Activated T-cell treated with anti-CD3 and anti-CD28 coated beads, Interleukin-2, amount 50 U/mL, for 24 hours (primary cell): Measurements from ENCODE around the gene LSM10.

Source experiments
- DNase-seq: peaks from one replicate; pipeline ENCODE4 v3.0.0-alpha.2; 2020
- H3K27ac Mint-ChIP-seq: 2 replicates; pipeline ENCODE4 v1.8.0; 2020; ENCODE audit warnings: mild to moderate bottlenecking, mixed read lengths
- H3K27me3 Mint-ChIP-seq: 2 replicates; pipeline ENCODE4 v1.8.0; 2020; ENCODE audit warnings: mixed read lengths
- H3K36me3 Mint-ChIP-seq: 2 replicates; pipeline ENCODE4 v1.8.0; 2020; ENCODE audit warnings: low read depth, mixed read lengths
- H3K4me1 Mint-ChIP-seq: 2 replicates; pipeline ENCODE4 v1.8.0; 2020; ENCODE audit warnings: low read depth, mixed read lengths
- H3K4me3 Mint-ChIP-seq: 2 replicates; pipeline ENCODE4 v1.8.0; 2020; ENCODE audit warnings: mild to moderate bottlenecking, moderate library complexity, mixed read lengths
- H3K9me3 Mint-ChIP-seq: 2 replicates; pipeline ENCODE4 v1.8.0; 2020; ENCODE audit warnings: mixed read lengths

The LSM10 gene

GRCh38 chr1:36397378-36398230, at the start of gene LSM10:
Gene LSM10 (minus strand): TSS chr1:36397908. CDS start chr1:36394129, 3,779 bp downstream.
- H3K9me3 Mint-ChIP-seq: no peaks in the 10 kb centered on the region
- peak; percentile 93 for DNase-seq
- H3K4me1 Mint-ChIP-seq: peaks cover 50% of the 10 kb centered on the region
- peak within 1 kb of the TSS; percentile 99 for H3K27ac Mint-ChIP-seq
- H3K4me3 Mint-ChIP-seq: peak within 1 kb of the TSS; percentile 98
- no peaks in the 10 kb centered on the region for H3K27me3 Mint-ChIP-seq
- H3K36me3 Mint-ChIP-seq: peaks cover 41% of the 10 kb centered on the region

- no peak for DNase-seq
- Mint-ChIP-seq H3K36me3 (no peaks in the 10 kb centered on the region), H3K9me3 (no peaks in the 10 kb centered on the region), H3K27ac (no peak overlapping the region), H3K4me3 (no peak overlapping the region), H3K27me3 (no peaks in the 10 kb centered on the region), H3K4me1 (peaks cover 16% of the 10 kb centered on the region)
These were observed 49.7 kb upstream of the LSM10 start for GRCh38 chr1:36447450-36447849.

DNA sequence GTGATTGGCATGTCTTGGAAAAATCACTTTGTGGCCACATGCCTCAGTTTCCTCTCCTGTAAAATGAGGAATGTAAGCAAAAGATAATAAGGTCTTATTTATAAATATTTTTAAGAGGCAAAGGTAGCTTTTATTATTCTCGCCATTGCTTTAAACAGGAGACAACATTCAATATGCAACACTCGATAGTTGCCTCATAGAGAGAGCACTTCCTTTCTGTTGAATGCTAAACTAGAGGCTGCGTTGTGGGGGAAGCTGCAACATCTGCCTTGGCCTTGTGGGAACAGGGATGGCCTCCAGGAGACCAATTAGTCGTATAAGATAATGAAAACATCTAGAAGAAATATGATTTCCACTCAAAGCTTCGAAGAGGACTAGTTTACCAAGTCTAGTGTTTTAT, 49.0 kb upstream of the LSM10 start:
- Mint-ChIP-seq H3K4me3 (no peak overlapping the region), H3K4me1 (peaks cover 16% of the 10 kb centered on the region), H3K27me3 (no peaks in the 10 kb centered on the region), H3K27ac (no peak overlapping the region), H3K9me3 (no peaks in the 10 kb centered on the region), H3K36me3 (no peaks in the 10 kb centered on the region)
- no peak for DNase-seq

- H3K4me3 Mint-ChIP-seq: no peak overlapping the region
- H3K36me3 Mint-ChIP-seq: no peaks in the 10 kb centered on the region
- peaks cover 12% of the 10 kb centered on the region for H3K4me1 Mint-ChIP-seq
- no peak overlapping the region for H3K27ac Mint-ChIP-seq
- H3K9me3 Mint-ChIP-seq: no peaks in the 10 kb centered on the region
- no peaks in the 10 kb centered on the region for H3K27me3 Mint-ChIP-seq
- no peak for DNase-seq
These were observed 48.6 kb upstream of the LSM10 start for GRCh38 chr1:36446271-36446670.

- no peak overlapping the region for H3K27ac Mint-ChIP-seq
- H3K27me3 Mint-ChIP-seq: no peaks in the 10 kb centered on the region
- no peaks in the 10 kb centered on the region for H3K36me3 Mint-ChIP-seq
- no peak overlapping the region for H3K4me3 Mint-ChIP-seq
- DNase-seq: no peak
- peaks cover 3% of the 10 kb centered on the region for H3K4me1 Mint-ChIP-seq
- no peaks in the 10 kb centered on the region for H3K9me3 Mint-ChIP-seq
These were observed 45.6 kb upstream of the LSM10 start for GRCh38 chr1:36443297-36443696.

DNA sequence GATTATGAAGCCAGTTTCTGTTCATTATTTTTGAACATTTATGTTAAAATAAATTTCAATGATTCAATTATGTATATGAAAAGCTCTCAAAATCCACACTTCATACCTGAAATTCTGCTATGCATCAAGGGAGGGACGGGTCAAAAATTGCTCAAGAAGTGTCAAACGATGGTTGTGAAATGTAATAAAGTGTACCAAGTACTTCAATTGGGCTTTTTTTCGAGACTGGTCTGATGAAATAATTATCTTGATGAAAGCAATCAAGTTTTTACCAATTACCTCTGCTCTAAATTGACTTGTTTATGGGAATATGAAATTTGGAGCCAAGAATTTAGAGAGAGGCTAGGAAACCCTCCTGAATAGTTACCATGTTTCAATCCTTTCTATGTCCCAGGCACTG, 44.6 kb upstream of the LSM10 start:
- Mint-ChIP-seq H3K4me1 (peaks cover 3% of the 10 kb centered on the region), H3K9me3 (no peaks in the 10 kb centered on the region), H3K27me3 (no peaks in the 10 kb centered on the region), H3K4me3 (no peak overlapping the region), H3K36me3 (no peaks in the 10 kb centered on the region), H3K27ac (no peak overlapping the region)
- no peak for DNase-seq

DNA sequence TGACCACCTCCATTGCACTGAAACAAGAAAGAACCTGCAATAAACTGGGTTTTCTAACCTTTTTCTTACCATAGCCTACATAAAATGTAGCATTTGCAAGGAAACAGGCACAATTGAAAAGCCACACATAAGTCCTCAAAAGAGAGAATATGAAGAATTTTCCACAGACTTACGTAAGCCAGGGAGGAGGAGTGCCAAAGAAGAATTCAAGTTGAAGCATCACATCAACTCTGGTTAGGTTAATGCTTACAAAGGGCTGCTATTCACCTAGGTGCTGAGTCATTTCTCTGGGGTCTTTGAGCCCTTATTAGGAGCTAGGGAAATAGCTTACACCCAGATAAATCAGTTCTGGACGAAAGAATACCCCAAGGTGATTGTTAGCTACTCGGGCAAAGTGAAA, 42.9 kb upstream of the LSM10 start:
- no peak for DNase-seq
- Mint-ChIP-seq H3K4me1 (no peaks in the 10 kb centered on the region), H3K27ac (no peak overlapping the region), H3K27me3 (no peaks in the 10 kb centered on the region), H3K9me3 (no peaks in the 10 kb centered on the region), H3K4me3 (no peak overlapping the region), H3K36me3 (no peaks in the 10 kb centered on the region)

- H3K9me3 Mint-ChIP-seq: no peaks in the 10 kb centered on the region
- no peaks in the 10 kb centered on the region for H3K27me3 Mint-ChIP-seq
- H3K27ac Mint-ChIP-seq: no peak overlapping the region
- H3K4me1 Mint-ChIP-seq: no peaks in the 10 kb centered on the region
- DNase-seq: no peak
- H3K4me3 Mint-ChIP-seq: no peak overlapping the region
- H3K36me3 Mint-ChIP-seq: no peaks in the 10 kb centered on the region
These were observed 42.3 kb upstream of the LSM10 start for GRCh38 chr1:36440044-36440443.

DNA sequence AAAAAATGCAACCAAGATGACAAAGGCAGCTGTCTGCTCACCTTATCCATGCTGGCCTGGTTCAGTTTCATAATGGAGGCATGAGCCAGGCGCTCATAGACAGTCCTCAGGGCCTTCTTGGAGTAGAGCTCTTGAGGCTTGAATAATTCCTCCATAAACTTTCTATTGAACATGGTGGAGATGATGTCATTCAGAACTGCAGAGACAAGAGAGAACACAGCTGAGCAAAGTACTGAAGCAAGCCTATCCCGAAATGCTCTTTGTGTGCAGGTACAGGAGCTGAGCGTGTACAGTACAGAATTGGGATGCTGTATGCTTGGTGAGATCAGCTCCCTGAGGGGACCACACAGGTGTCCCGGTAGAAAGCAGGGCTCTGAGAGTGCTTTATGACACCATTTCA, 41.0 kb upstream of the LSM10 start:
- H3K36me3 Mint-ChIP-seq: no peaks in the 10 kb centered on the region
- no peaks in the 10 kb centered on the region for H3K27me3 Mint-ChIP-seq
- H3K4me1 Mint-ChIP-seq: no peaks in the 10 kb centered on the region
- DNase-seq: no peak
- no peaks in the 10 kb centered on the region for H3K9me3 Mint-ChIP-seq
- no peak overlapping the region for H3K27ac Mint-ChIP-seq
- no peak overlapping the region for H3K4me3 Mint-ChIP-seq

DNA sequence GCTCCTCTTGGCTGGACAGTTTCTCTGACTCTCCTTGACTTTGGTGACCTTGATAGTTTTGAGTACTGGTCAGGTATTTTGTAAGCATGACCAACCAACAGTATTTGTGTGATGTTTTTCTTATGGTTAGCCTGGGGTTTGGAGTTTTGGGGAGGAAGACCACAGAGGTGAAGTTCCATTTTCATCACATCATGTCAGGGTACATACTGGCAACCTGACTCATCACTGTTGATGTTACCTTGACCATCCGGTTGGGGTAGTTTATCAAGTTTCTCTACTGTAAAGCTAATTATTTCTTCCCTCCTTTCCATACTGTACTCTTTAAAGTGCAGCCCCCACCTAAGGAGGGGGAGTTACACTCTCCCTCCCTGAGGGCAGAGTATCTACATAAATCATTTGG, 39.1 kb upstream of the LSM10 start:
- Mint-ChIP-seq H3K27ac (no peak overlapping the region), H3K9me3 (no peaks in the 10 kb centered on the region), H3K4me1 (no peaks in the 10 kb centered on the region), H3K4me3 (no peak overlapping the region), H3K27me3 (no peaks in the 10 kb centered on the region), H3K36me3 (no peaks in the 10 kb centered on the region)
- no peak for DNase-seq

DNA sequence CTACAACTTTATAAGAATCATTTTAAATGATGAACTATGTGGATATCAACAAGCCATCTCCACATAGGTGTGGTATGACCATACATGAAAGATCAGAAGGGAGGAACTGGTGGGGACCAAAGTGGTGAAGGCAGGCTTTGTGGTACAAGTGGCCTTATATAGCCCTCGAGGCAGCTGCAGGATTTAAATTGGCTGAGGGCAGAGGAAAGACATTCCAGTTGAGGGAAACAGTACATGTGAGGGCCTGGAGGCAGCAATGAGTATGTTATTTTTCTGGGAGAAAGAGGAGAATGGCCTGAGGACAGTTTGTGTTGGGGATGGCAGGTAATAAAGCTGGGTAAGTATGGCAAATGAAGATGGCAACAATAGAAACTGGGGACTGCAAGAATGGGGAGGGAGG, 35.4 kb upstream of the LSM10 start:
- Mint-ChIP-seq H3K4me3 (no peak overlapping the region), H3K36me3 (no peaks in the 10 kb centered on the region), H3K9me3 (no peaks in the 10 kb centered on the region), H3K27me3 (no peaks in the 10 kb centered on the region), H3K4me1 (no peaks in the 10 kb centered on the region), H3K27ac (no peak overlapping the region)
- DNase-seq: no peak

DNA sequence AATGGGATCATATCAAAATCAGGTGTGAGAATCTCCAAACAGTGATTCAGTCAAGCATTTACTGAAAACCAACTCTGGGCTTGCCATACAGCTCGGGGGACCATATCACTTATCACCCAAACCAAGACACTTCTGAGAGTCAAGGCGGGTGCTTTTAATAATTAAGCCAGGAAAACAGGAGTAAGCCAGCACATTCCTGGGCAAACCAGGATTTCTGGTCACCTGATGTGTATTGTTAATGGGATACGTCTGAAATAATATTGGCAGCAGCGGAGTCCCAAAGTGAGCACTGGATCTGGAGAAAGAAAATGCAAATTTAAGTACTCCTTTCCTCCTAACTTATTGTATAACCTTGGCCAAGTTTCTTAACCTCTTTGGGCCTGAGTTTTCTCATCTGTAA, 34.9 kb upstream of the LSM10 start:
- Mint-ChIP-seq H3K4me3 (no peak overlapping the region), H3K27me3 (no peaks in the 10 kb centered on the region), H3K36me3 (no peaks in the 10 kb centered on the region), H3K27ac (no peak overlapping the region), H3K4me1 (no peaks in the 10 kb centered on the region), H3K9me3 (no peaks in the 10 kb centered on the region)
- DNase-seq: no peak

GRCh38 chr1:36425791-36426190, 28.1 kb upstream of the LSM10 start:
- no peaks in the 10 kb centered on the region for H3K9me3 Mint-ChIP-seq
- H3K4me3 Mint-ChIP-seq: no peak overlapping the region
- DNase-seq: no peak
- H3K36me3 Mint-ChIP-seq: no peaks in the 10 kb centered on the region
- no peaks in the 10 kb centered on the region for H3K27me3 Mint-ChIP-seq
- H3K4me1 Mint-ChIP-seq: peaks cover 13% of the 10 kb centered on the region
- no peak overlapping the region for H3K27ac Mint-ChIP-seq

GRCh38 chr1:36421649-36422048, 23.9 kb upstream of the LSM10 start:
- Mint-ChIP-seq H3K4me1 (peaks cover 21% of the 10 kb centered on the region), H3K27ac (peak overlapping the region; percentile 93), H3K27me3 (no peaks in the 10 kb centered on the region), H3K9me3 (no peaks in the 10 kb centered on the region), H3K36me3 (no peaks in the 10 kb centered on the region), H3K4me3 (no peak overlapping the region)
- DNase-seq: no peak

GRCh38 chr1:36420836-36421317, 23.2 kb upstream of the LSM10 start:
- no peak overlapping the region for H3K4me3 Mint-ChIP-seq

More at GRCh38 chr1:36420836-36421317, 23.2 kb upstream of the LSM10 start:
- H3K27me3 Mint-ChIP-seq: no peaks in the 10 kb centered on the region
- peaks cover 17% of the 10 kb centered on the region for H3K4me1 Mint-ChIP-seq
- no peaks in the 10 kb centered on the region for H3K9me3 Mint-ChIP-seq
- no peaks in the 10 kb centered on the region for H3K36me3 Mint-ChIP-seq
- peak overlapping the region; percentile 93 for H3K27ac Mint-ChIP-seq
- peak; percentile 96 for DNase-seq
